ENCODE data around the gene TTLL1.

DNA sequence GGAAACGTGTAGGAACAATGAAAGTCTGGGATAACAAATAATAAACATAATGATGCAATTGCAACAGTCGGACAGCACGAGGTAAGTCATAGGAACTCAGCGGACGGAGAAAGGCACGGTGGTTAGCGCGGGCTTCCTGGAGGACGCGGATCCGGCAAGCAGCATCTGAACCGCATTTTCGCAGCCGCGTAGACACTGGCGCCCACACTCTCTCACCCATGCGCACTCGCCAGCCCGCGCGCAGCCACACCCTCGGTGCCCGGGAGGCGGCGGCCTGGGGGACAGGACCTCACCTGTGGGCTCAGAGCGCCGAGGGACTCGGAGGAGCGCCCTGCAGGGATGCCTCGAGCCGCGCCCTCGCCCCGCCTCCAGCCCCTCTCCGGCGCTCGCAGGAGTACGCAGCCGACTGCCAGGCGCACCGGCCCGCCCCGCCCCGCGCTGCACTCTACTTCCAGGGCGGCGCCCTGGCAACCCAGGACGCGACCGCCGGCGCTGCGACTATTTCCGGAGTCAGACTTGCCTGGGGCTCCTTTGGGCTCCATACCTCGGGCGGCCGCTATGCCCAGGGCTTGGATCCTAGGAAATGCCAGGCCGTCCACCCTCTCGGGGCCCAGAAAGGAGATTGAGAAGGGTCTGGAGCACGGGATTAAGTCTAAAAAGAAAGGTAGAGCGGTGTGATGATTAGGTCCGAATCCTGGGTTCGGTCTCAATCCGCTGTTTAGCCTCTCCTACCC is at the start of gene TTLL1:
- peak; percentile 62 for TF ChIP-seq SAP30 (IDR thresholded peaks at IDR 0.05; ENCODE audit: borderline replicate concordance, insufficient read depth, low read depth, low read length, poor library complexity, severe bottlenecking)
- no peak for TF ChIP-seq TSHZ1 (CRISPR knock-in tag; IDR thresholded peaks at IDR 0.05)
- no peak for TF ChIP-seq ZBTB43 (CRISPR knock-in tag; IDR thresholded peaks at IDR 0.05)
- TF ChIP-seq CREM (IDR thresholded peaks at IDR 0.05; ENCODE audit: low read depth): peak; percentile 75
- no peak for TF ChIP-seq EZH2 (IDR thresholded peaks at IDR 0.05; ENCODE audit: borderline replicate concordance, low read depth, low read length)
- no peak for TF ChIP-seq ZNF184 (CRISPR knock-in tag; IDR thresholded peaks at IDR 0.05)
- TF ChIP-seq, protein P1, sequence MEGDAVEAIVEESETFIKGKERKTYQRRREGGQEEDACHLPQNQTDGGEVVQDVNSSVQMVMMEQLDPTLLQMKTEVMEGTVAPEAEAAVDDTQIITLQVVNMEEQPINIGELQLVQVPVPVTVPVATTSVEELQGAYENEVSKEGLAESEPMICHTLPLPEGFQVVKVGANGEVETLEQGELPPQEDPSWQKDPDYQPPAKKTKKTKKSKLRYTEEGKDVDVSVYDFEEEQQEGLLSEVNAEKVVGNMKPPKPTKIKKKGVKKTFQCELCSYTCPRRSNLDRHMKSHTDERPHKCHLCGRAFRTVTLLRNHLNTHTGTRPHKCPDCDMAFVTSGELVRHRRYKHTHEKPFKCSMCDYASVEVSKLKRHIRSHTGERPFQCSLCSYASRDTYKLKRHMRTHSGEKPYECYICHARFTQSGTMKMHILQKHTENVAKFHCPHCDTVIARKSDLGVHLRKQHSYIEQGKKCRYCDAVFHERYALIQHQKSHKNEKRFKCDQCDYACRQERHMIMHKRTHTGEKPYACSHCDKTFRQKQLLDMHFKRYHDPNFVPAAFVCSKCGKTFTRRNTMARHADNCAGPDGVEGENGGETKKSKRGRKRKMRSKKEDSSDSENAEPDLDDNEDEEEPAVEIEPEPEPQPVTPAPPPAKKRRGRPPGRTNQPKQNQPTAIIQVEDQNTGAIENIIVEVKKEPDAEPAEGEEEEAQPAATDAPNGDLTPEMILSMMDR (IDR thresholded peaks at IDR 0.05 in 2 of 3, conservative IDR thresholded peaks at IDR 0.05 in 1 of 3; ENCODE audit: insufficient read depth in 2 of 3, low read depth in 1 of 3, low read length in 3 of 3): no peak
- TF ChIP-seq FOXO4 (CRISPR knock-in tag; IDR thresholded peaks at IDR 0.05): no peak
- TF ChIP-seq, protein P2, sequence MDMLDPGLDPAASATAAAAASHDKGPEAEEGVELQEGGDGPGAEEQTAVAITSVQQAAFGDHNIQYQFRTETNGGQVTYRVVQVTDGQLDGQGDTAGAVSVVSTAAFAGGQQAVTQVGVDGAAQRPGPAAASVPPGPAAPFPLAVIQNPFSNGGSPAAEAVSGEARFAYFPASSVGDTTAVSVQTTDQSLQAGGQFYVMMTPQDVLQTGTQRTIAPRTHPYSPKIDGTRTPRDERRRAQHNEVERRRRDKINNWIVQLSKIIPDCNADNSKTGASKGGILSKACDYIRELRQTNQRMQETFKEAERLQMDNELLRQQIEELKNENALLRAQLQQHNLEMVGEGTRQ (CRISPR knock-in tag; IDR thresholded peaks at IDR 0.05): no peak
- TF ChIP-seq, protein P3, sequence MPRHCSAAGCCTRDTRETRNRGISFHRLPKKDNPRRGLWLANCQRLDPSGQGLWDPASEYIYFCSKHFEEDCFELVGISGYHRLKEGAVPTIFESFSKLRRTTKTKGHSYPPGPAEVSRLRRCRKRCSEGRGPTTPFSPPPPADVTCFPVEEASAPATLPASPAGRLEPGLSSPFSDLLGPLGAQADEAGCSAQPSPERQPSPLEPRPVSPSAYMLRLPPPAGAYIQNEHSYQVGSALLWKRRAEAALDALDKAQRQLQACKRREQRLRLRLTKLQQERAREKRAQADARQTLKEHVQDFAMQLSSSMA (CRISPR knock-in tag; IDR thresholded peaks at IDR 0.05): no peak
- no peak for TF ChIP-seq ZZZ3 (IDR thresholded peaks at IDR 0.05)
- no peak for TF ChIP-seq ZBTB34 (CRISPR knock-in tag; IDR thresholded peaks at IDR 0.05)
- no peak for TF ChIP-seq TCF7L2 (IDR thresholded peaks at IDR 0.05; ENCODE audit: low read depth, low read length)

Data from K562 (cell line).